ENCODE results near the gene GALC.

The GALC gene

DNA sequence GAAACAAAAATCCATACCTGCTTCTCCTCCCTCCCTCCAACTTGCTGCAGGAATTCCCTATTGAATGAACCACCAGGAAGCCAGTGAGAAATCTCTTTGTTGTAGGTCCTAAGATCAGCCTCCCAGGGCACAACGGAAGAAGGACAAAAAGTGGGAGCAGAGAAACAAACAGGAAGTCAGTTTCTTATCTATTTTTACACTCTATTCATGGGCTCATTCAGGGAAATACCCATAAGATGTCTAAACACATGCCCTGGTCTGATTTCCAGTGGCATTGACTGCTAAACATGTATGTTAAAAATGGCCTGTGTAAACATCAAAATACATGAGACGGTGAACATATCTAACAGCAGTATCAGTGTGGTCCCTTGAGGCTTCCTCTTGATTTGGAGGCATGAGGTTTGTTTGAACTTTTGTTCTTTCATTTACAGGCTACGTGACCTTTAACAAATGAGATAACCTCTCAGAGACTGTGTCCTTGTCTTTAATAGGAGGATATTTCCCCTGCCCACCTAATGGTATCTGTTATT is 30.7 kb upstream of the GALC start:
- TF ChIP-seq CTCF (IDR thresholded peaks at IDR 0.05; ENCODE audit: insufficient read depth, low read depth, low read length, missing control alignments), result no peak
- no peak overlapping the region for H3K4me3 ChIP-seq (ENCODE audit: low read depth, low read length)
- DNase-seq (ENCODE audit: low read depth), result peak; percentile 5

- no peak for DNase-seq (ENCODE audit: low read depth)
- H3K4me3 ChIP-seq (ENCODE audit: low read depth, low read length), result no peak overlapping the region
- no peak for TF ChIP-seq CTCF (IDR thresholded peaks at IDR 0.05; ENCODE audit: insufficient read depth, low read depth, low read length, missing control alignments)
Observed at GRCh38 chr14:88017535-88017934, 24.6 kb upstream of the GALC start.

GRCh38 chr14:88016768-88017167 is 23.8 kb upstream of the GALC start:
- TF ChIP-seq CTCF (IDR thresholded peaks at IDR 0.05; ENCODE audit: insufficient read depth, low read depth, low read length, missing control alignments), result no peak
- H3K4me3 ChIP-seq (ENCODE audit: low read depth, low read length), result no peak overlapping the region
- DNase-seq (ENCODE audit: low read depth), result no peak

DNA sequence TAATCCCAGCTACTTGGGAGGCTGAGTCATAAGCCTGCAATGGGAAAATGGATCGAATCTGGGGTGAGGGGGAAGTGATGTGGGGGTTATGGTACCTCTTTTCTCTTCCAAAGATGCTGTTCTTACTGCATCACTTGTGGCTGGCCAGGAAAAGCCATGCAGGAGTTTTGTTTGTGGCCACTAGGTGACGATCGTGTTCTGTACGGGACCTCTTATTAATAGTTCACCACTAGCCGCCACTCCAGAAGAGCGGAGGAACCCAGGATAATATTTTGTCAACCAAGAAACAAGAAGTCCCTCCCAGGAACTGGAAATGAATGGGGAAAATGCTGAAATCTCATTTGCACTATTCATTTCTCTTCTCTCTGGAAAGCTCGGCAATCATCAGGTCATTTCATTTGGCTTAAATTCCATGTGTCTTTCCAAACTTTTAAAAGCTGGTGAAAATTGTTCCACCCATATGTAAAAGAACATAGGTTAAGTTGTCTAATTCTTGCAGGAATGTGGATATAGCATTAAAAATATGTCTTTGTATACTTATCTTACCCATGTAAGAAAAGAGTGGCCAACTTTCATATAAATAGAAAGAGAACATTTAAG is 20.9 kb upstream of the GALC start:
- TF ChIP-seq CTCF (IDR thresholded peaks at IDR 0.05; ENCODE audit: insufficient read depth, low read depth, low read length, missing control alignments), result peak; percentile 90
- DNase-seq (ENCODE audit: low read depth), result peak; percentile 70
- H3K4me3 ChIP-seq (ENCODE audit: low read depth, low read length), result no peak overlapping the region

- TF ChIP-seq CTCF (IDR thresholded peaks at IDR 0.05; ENCODE audit: insufficient read depth, low read depth, low read length, missing control alignments), result no peak
- no peak for DNase-seq (ENCODE audit: low read depth)
- no peak overlapping the region for H3K4me3 ChIP-seq (ENCODE audit: low read depth, low read length)
Observed at GRCh38 chr14:88012495-88012894, 19.5 kb upstream of the GALC start.

DNA sequence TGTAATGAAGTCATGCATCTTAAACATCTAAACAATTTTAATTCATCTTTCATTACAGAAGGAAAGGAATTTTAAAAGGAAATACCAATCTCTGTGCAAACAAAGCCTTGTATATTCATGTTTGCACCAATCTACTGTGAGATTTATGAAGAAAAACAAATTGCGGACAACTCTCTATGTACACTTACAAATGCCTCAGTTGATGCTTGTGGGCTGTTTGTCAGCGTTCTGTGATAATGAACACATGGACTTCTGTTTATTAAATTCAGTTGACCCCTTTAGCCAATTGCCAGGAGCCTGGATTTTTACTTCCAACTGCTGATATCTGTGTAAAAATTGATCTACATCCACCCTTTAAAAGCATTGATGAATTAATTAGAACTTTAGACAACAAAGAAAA is 17.3 kb upstream of the GALC start:
- DNase-seq (ENCODE audit: low read depth), result no peak
- H3K4me3 ChIP-seq (ENCODE audit: low read depth, low read length), result no peak overlapping the region
- TF ChIP-seq CTCF (IDR thresholded peaks at IDR 0.05; ENCODE audit: insufficient read depth, low read depth, low read length, missing control alignments), result no peak

DNA sequence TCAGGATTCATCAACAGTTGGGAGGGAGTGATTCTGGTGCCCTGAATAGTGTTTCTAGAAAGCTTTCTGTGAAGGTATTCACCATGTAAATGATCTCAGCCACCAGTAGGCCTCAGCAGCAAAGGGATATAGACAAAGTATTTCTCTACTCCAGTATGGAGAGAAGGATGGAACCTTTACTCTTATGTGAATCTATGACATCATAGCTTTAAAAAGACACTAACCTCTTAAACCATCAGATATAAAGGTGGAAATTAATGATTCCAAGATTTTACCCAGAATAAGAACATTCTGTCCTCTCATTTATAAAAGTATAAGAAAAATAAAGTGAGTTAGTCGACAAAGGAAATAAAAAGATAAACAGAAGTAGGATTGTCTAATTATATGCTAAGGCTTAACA is 16.5 kb upstream of the GALC start:
- no peak for DNase-seq (ENCODE audit: low read depth)
- H3K4me3 ChIP-seq (ENCODE audit: low read depth, low read length), result no peak overlapping the region
- TF ChIP-seq CTCF (IDR thresholded peaks at IDR 0.05; ENCODE audit: insufficient read depth, low read depth, low read length, missing control alignments), result no peak

Measured in GM12865 (cell line).